Stimulated activated CD4-positive, alpha-beta T cell treated with anti-CD3 and anti-CD28 coated beads, Interleukin-15, amount 100 ng/mL, for 24 hours (primary cell): ENCODE results near the gene ITSN1.
"Not testable (repeated sequence)": the region's sequence is repeated elsewhere in the genome, so short reads cannot be mapped to it uniquely, and the experiment has no call there.

Experiments
- DNase-seq: peaks from one replicate; pipeline ENCODE4 v3.0.0-alpha.2; 2020

The ITSN1 gene

DNA sequence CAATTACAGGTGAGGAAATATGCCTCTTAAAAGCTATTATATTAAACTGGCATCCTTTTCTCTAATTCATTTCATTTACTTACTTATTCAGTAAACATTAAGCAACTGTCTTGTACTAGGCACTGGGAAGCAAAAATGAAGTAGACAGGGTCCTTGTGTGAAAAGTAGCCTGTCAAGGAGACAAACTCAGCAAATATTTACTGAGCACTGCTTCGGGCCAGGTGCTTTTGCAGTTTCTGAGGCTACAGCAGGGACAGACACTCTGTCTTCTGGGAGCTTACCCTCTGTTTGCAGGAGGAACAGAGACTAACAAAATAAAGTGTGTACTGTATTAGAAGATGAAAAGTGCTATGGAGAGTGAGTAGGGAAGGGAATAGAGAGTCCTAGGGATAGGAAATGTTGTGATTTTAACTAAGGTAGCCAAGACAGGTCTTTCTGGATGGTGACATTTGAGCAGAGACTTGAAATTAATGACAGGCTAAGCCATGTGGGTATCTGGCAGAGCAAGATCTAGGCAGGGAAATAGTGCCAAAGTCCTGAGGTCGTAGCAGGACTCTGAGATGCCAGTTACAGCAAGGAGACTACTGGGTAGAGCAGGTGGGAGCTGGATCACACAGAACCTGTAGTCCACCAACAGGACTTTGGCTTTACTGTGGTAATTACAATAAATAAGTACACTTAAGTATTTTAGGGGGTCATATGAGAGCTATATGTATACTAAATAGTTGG is 133.0 kb downstream of the ITSN1 start:
- DNase-seq = no peak

DNA sequence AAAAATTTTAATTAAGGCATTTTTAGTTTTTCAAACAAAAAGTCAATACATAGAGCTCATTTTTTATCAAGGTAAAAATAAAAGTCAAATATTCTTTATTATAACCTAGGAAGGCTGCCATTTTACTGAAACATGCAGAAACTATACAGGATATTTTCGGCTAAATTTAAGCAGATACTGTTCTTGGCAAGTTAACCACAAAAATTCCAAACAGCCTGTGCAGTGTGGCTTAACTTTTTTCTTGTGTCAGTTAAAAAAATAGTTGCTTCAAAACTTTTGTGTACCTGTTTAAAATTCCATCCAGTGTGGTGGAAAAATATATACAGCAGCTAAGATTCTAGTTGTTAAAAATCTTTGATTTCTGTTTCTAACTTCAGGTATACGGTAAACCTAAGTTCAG is 138.3 kb downstream of the ITSN1 start:
- no peak for DNase-seq

- no peak for DNase-seq
Observed at GRCh38 chr21:33781121-33781520, 138.8 kb downstream of the ITSN1 start.

GRCh38 chr21:33783187-33783979 is 141.1 kb downstream of the ITSN1 start:
- no peak for DNase-seq

DNA sequence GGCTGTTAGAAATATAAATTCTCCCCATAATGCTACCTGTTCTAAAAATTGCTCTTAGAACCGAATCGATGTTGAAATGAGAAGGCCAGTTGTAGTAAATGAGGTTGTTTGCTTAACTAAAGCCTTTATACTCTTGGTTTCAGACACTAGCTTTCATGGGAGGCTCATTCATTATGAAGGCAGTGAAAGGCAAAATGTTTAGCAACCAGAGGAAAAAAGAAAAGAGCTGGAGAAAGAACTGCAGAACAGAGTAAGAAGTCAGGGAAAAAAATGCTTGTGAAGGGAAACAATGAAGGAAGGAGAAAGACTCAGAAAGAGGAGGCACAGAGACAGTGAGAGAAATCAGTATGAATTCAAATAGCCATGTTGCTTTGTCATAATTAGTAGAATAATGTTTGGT is 145.1 kb downstream of the ITSN1 start:
- no peak for DNase-seq

DNA sequence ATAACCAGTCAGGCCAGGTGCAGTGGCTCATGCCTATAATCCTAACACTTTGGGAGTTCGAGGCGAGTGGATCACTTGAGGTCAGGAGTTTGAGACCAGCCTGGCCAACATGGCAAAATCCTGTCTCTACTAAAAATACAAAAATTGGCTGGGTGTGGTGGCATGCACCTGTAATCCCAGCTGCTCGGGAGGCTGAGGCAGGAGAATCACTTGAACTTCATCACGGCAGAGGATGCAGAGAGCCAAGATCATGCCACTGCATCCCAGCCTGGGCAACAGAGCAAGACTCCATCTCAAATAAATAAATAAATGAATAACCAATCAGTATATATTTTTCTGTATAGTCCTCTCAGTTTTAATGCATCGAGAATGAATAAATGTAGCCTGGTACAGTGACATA is 146.1 kb downstream of the ITSN1 start:
- DNase-seq = not testable (repeated sequence)

GRCh38 chr21:33789697-33790096 is 147.4 kb downstream of the ITSN1 start:
- DNase-seq = no peak

DNA sequence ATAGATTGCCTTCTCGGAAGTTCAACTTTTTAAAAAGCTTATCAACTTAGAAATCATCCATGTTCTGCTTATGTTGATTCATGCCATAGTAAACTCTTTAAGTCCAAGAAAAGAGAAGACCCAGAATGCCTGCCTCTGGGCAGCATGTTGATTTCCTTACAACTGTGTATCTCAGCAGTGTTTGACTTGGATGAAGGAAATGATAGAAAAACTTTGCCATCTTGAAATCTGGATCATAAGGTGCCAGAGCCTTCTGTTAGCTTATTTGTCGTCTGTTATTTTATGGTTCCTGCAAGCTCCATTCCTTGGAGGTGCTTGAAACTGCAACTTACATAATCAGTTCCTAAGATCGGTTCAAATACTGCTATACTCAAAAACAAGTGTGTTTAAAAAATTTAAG is 148.8 kb downstream of the ITSN1 start:
- no peak for DNase-seq

- no peak for DNase-seq
Observed at GRCh38 chr21:33794596-33794995, 152.3 kb downstream of the ITSN1 start.

- DNase-seq = no peak
Observed at GRCh38 chr21:33797565-33797964, 155.3 kb downstream of the ITSN1 start.

GRCh38 chr21:33799378-33800090 is 157.2 kb downstream of the ITSN1 start:
- no peak for DNase-seq

GRCh38 chr21:33800753-33801423 is 158.6 kb downstream of the ITSN1 start:
- no peak for DNase-seq

DNA sequence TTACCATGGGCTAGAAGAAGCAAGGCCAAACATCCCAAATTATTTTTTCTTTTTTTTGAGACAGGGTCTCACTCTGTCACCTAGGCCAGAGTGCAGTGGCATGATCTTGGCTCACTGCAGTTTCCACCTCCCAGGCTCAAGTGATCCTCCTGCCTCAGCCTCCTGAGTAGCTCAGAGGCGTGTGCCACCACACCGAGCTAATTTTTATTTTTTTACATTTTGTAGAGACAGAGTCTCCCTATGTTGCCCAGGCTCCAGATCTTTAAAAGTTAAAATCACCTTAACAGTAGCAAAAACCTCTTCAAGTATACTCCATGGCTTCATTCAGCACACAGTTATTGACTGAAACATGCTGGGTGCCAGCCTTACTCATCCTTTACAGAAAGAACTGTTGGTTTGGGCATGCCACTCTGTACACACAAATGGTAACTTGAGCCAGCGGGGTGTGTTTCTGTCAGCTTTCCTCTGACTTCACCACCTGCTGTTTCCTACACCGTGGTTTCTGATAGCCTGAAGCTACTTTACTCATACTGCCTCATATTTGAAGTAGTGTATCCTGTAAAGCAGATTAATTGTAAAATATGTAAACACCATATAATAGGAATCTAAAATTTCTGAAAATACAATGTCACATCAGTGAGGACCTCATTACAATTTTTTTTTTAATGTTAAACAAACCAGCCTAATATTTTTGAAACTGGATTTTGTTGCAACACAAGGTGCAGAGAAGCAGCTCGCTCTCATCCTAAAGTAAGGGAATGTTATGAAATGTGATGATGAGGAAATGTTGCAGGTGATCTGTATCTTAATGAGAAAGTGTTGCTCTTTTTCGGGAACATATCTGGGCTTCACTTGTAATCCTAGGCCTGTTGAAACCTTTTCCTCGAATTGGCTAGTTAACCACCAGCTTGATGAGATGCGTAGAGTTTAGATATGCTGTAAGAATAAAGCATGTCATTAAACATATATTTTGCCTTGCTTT is 159.4 kb downstream of the ITSN1 start:
- DNase-seq = no peak

DNA sequence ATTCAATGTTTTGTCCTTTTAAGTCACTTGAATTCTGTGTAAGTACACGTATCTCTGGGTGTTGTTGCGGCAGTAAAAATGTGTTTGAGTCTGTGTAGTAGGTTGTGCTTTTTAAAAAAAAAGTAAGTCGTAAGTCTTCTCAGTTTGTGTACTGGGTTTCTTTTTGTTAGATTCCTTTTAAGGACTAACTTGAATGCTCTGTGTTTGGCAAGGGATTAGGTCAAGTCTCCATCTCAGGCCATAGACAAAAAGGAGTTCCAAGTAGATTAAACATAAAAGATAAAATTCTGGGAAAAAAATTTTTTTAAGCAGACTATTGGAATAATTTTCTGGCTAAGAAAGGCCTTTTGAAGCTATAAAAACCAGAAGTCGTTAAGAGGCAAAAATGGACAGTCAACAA is 160.2 kb downstream of the ITSN1 start:
- DNase-seq = no peak

DNA sequence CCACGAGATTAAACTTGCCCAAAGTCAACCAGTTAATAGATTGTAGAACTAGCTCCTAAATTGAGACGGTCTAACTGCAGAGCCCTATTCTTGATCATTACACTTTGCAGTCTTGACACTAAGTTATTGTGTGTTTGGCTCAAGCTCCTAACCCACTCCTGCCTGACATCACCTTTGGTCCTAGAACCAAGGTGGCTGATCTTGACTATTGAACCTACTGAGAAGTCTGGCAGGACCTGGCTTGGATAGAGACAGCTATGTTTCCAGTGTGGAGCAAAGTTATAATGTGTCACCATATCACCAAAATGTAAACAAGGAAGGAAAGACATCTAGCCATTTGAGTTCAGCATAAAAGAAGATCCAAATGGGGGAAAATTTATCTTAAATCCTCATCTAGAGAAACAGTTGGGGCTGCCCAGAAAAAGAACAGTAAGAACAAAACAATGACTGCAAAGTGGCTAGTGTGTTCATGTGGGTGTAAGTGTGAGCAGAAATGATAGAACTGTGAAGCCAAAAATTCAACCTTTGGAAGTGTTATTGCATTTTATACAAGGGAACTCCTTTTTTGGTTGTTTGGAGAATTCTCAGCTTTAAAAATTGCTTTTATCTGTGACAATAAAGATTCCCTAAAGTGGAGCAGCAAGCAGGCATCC is 166.5 kb downstream of the ITSN1 start:
- DNase-seq = no peak

GRCh38 chr21:33810766-33811165 is 168.5 kb downstream of the ITSN1 start:
- DNase-seq = no peak

GRCh38 chr21:33811167-33812010 is 169.1 kb downstream of the ITSN1 start:
- no peak for DNase-seq

DNA sequence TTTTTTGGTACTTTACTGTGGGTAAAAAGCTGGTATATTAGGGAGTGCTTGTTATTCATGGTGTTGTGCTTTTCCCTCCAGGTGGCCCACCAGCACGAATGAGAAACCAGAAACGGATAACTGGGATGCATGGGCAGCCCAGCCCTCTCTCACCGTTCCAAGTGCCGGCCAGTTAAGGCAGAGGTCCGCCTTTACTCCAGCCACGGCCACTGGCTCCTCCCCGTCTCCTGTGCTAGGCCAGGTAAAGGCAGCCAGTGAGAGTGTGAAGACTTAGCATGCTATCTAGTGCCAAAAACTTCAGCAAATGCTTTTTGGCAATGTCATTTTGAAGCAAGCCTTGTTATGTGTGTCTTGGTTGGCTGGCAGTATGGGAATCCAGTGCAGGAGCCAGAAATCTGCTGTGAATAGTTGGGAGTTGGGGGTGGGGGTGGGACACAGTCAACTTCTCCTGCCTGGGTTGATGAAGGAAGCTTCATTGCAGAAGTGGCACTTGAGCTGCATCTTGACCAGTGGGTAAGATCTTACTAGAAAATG is 171.6 kb downstream of the ITSN1 start:
- DNase-seq = no peak

GRCh38 chr21:33815143-33815707 is 172.9 kb downstream of the ITSN1 start:
- DNase-seq = no peak

DNA sequence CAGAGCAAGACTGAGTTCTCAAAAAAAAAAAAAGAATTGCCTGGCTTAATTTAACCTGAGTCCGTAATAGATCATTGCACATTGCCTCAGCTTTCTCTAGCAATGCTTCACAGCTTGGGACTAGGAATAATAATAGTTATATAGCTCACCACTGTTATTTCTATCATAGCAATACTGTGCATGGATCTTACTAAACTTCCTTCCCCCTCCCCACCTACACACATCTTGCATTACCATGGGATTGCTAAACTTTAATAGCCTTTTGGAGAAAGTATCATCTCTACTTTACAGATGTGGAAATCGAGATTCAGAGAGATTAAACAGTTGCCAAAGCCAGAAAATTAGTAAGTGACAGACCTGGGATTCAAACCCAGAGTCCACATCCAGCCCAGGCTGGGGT is 173.9 kb downstream of the ITSN1 start:
- DNase-seq = no peak
